ENCODE measurements around the gene ICA1. TPM values are rescaled to one million over a fixed set of nuclear protein-coding genes. Genes with fewer than 3 reads are reported as not detected.

Gene ICA1
- total and polyA plus RNA-seq, 2 of the 4 experiments (the other 2 are of a cell fraction): not detected

GRCh38 chr7:8246020-8246419, 15.9 kb downstream of the ICA1 start:
- no peaks in the 10 kb centered on the region for H3K4me1 ChIP-seq (ENCODE audit: control insufficient read depth, insufficient read depth, low read length)
- no peaks in the 10 kb centered on the region for H3K9me3 ChIP-seq (ENCODE audit: control insufficient read depth, insufficient read depth, low read length)
- no TSS peak for BruUV-seq (replicated peaks)
- H4K5ac ChIP-seq (ENCODE audit: low read depth, low read length): no peak overlapping the region
- H4K91ac ChIP-seq (ENCODE audit: insufficient read depth, low read depth, low read length): no peak overlapping the region
- H2BK15ac ChIP-seq (ENCODE audit: low read depth, low read length): no peak overlapping the region
- ChIA-PET POLR2A (ENCODE audit: unreplicated experiment) (no interaction called here), CTCF (no interaction called here)
- H3K14ac ChIP-seq (replicated peaks; ENCODE audit: low read depth, low read length): no peak overlapping the region
- no peaks in the 10 kb centered on the region for H3K9me1 ChIP-seq (ENCODE audit: insufficient read depth, low read length)
- no peak overlapping the region for H3K18ac ChIP-seq (ENCODE audit: low read depth, low read length)
- H4K8ac ChIP-seq (ENCODE audit: low read depth in 2 of 2, low read length in 2 of 2): no peak overlapping the region
- no peak overlapping the region for H3K56ac ChIP-seq (ENCODE audit: extremely low read depth, insufficient read depth, low read length)
- no peak overlapping the region for H3K27ac ChIP-seq (ENCODE audit: insufficient read depth, low read length)
- no peaks in the 10 kb centered on the region for H4K20me1 ChIP-seq (ENCODE audit: insufficient read depth, low read length)
- no peak overlapping the region for H2AFZ ChIP-seq (replicated peaks; ENCODE audit: low read length, poor library complexity)
- in situ Hi-C loops (cut with MboI; ENCODE audit: low sequenced_read_pairs) (no loop called here), intact Hi-C loops (cut with micrococcal nuclease) (no loop called here), dilution Hi-C loops (cut with HindIII; ENCODE audit: low sequenced_read_pairs, unreplicated experiment) (no loop called here)
- no peak overlapping the region for H3K9ac ChIP-seq (ENCODE audit: low read depth, low read length)
- no peaks in the 10 kb centered on the region for H3K27me3 ChIP-seq (ENCODE audit: control insufficient read depth, insufficient read depth, low read length)
- no peak overlapping the region for H2BK5ac ChIP-seq (ENCODE audit: low read depth, low read length, poor library complexity, severe bottlenecking)
- H3K4me2 ChIP-seq (ENCODE audit: low read depth, low read length): no peak overlapping the region
- H2AK5ac ChIP-seq (ENCODE audit: low read depth, low read length): no peak overlapping the region
- no peak overlapping the region for H3K4ac ChIP-seq (ENCODE audit: low read depth, low read length)
- H2AK9ac ChIP-seq (replicated peaks; ENCODE audit: low read depth, low read length, poor library complexity): no peak overlapping the region
- no peak overlapping the region for H3K23ac ChIP-seq (ENCODE audit: low read depth, low read length)
- ATAC-seq (ENCODE audit: low read depth) (no peak), DNase-seq (no peak)
- no peak overlapping the region for H2BK120ac ChIP-seq (ENCODE audit: low read depth, low read length)
- no peaks in the 10 kb centered on the region for H3K36me3 ChIP-seq (ENCODE audit: control insufficient read depth, insufficient read depth, low read length)
- TF ChIP-seq RFX5 (IDR thresholded peaks at IDR 0.05; ENCODE audit: low read depth, low read length): no peak
- peak; percentile 51; the same call in 1 of the 2 replicates for TF ChIP-seq MAFK (IDR thresholded peaks at IDR 0.05; ENCODE audit: low read depth, low read length)
- no peak for TF ChIP-seq MXI1 (IDR thresholded peaks at IDR 0.05; ENCODE audit: borderline replicate concordance, low read depth, low read length)
- TF ChIP-seq RAD21 (IDR thresholded peaks at IDR 0.05; ENCODE audit: low read length): no peak
- no peak for TF ChIP-seq MAZ (IDR thresholded peaks at IDR 0.05; ENCODE audit: borderline replicate concordance, low read depth, low read length)
- TF ChIP-seq CTCF (conservative IDR thresholded peaks at IDR 0.05; ENCODE audit: low read depth, low read length): no peak
- no peak for TF ChIP-seq USF2 (IDR thresholded peaks at IDR 0.05; ENCODE audit: low read depth, low read length)
- TF ChIP-seq NFE2L2 (IDR thresholded peaks at IDR 0.05; ENCODE audit: low read depth, low read length): no peak
- no peak overlapping the region for H3K4me3 ChIP-seq (ENCODE audit: insufficient read depth, low read depth, low read length)
- H2BK20ac ChIP-seq (ENCODE audit: low read depth, low read length): no peak overlapping the region
- H3K79me1 ChIP-seq (ENCODE audit: low read depth in 1 of 2, low read length in 2 of 2): no peaks in the 10 kb centered on the region
- no CpG with 5 or more reads among the region's 2 CpGs for WGBS, 2 experiments (ENCODE audit: extremely low coverage in 2 of 2, insufficient read length in 1 of 2)

All from IMR-90 (cell line).